ENCODE data around the gene ESRP2.

ESRP2 gene

GRCh38 chr16:68217506-68217905 is 18.4 kb downstream of the ESRP2 start:
- no peak for DNase-seq (ENCODE audit: low read depth in 2 of 2)

GRCh38 chr16:68216240-68216639 is 19.7 kb downstream of the ESRP2 start:
- DNase-seq (ENCODE audit: low read depth in 2 of 2), result no peak

- DNase-seq (ENCODE audit: low read depth in 2 of 2), result no peak
Measured at GRCh38 chr16:68215302-68215701, 20.6 kb downstream of the ESRP2 start.

- DNase-seq (ENCODE audit: low read depth in 2 of 2), result no peak
Measured at GRCh38 chr16:68214726-68215125, 21.2 kb downstream of the ESRP2 start.

- no peak for DNase-seq (ENCODE audit: low read depth in 2 of 2)
Measured at GRCh38 chr16:68206245-68206644, 29.7 kb downstream of the ESRP2 start.

- no peak for DNase-seq (ENCODE audit: low read depth in 2 of 2)
Measured at GRCh38 chr16:68202091-68202519, 33.8 kb downstream of the ESRP2 start.

- DNase-seq (ENCODE audit: low read depth in 2 of 2), result no peak
Measured at GRCh38 chr16:68200088-68200783, 35.7 kb downstream of the ESRP2 start.

GRCh38 chr16:68197250-68197649 is 38.7 kb downstream of the ESRP2 start:
- DNase-seq (ENCODE audit: low read depth in 2 of 2), result no peak

- no peak for DNase-seq (ENCODE audit: low read depth in 2 of 2)
Measured at GRCh38 chr16:68194251-68194650, 41.7 kb downstream of the ESRP2 start.

GRCh38 chr16:68190736-68191510 is 45.0 kb downstream of the ESRP2 start:
- DNase-seq (ENCODE audit: low read depth in 2 of 2), result no peak

- no peak for DNase-seq (ENCODE audit: low read depth in 2 of 2)
Measured at GRCh38 chr16:68190081-68190480, 45.8 kb downstream of the ESRP2 start.

GRCh38 chr16:68188170-68188569 is 47.8 kb downstream of the ESRP2 start:
- no peak for DNase-seq (ENCODE audit: low read depth in 2 of 2)

GRCh38 chr16:68187505-68187904 is 48.4 kb downstream of the ESRP2 start:
- DNase-seq (ENCODE audit: low read depth in 2 of 2), result no peak

GRCh38 chr16:68186877-68187276 is 49.0 kb downstream of the ESRP2 start:
- DNase-seq (ENCODE audit: low read depth in 2 of 2), result no peak

- no peak for DNase-seq (ENCODE audit: low read depth in 2 of 2)
Measured at GRCh38 chr16:68183046-68183445, 52.9 kb downstream of the ESRP2 start.

GRCh38 chr16:68179855-68180254 is 56.1 kb downstream of the ESRP2 start:
- DNase-seq (ENCODE audit: low read depth in 2 of 2), result no peak

GRCh38 chr16:68179196-68179795 is 56.6 kb downstream of the ESRP2 start:
- no peak for DNase-seq (ENCODE audit: low read depth in 2 of 2)
